GM12873 (cell line): ENCODE results near the gene SNCAIP.

ENCODE experiments used
- CTCF ChIP-seq: IDR thresholded peaks from 2 replicates; pipeline ENCODE4 v1.5.1; 2012; ENCODE audit warnings: low read depth, mild to moderate bottlenecking, moderate library complexity, low read length, control low read depth; ENCODE audit not compliant: insufficient read depth; ENCODE audit errors: missing control alignments

Gene SNCAIP

GRCh38 chr5:122330881-122331280 is 18.8 kb downstream of the SNCAIP start:
- TF ChIP-seq CTCF: no peak

GRCh38 chr5:122332599-122333555 is 20.8 kb downstream of the SNCAIP start:
- TF ChIP-seq CTCF: no peak

GRCh38 chr5:122333564-122333963 is 21.5 kb downstream of the SNCAIP start:
- no peak for TF ChIP-seq CTCF

GRCh38 chr5:122339591-122339990 is 27.6 kb downstream of the SNCAIP start:
- no peak for TF ChIP-seq CTCF

- no peak for TF ChIP-seq CTCF
These were observed 29.1 kb downstream of the SNCAIP start for GRCh38 chr5:122341087-122341486.

GRCh38 chr5:122342256-122342655 is 30.2 kb downstream of the SNCAIP start:
- TF ChIP-seq CTCF: no peak

- TF ChIP-seq CTCF: no peak
These were observed 35.0 kb downstream of the SNCAIP start for GRCh38 chr5:122346897-122347581.
